Large intestine (tissue), 12 donors: Measurements from ENCODE around the gene SPEM2. TPM values are rescaled to one million over a fixed set of nuclear protein-coding genes. Genes with fewer than 3 reads are reported as not detected.

Experiments used
- DNase-seq, 2 donors: peaks; one replicate each; pipeline versions ENCODE4 v3.0.0 to v3.0.0-alpha.2; 2013
- H3K27ac ChIP-seq: one replicate; pipeline ENCODE4 v1.5.1; 2013; ENCODE audit warnings: low read length
- H3K27me3 ChIP-seq: 2 replicates; pipeline ENCODE4 v1.6.1; 2013; ENCODE audit warnings: low read length; ENCODE audit not compliant: control insufficient read depth, insufficient read depth
- H3K36me3 ChIP-seq: 2 replicates; pipeline ENCODE4 v1.6.1; 2013; ENCODE audit warnings: low read length; ENCODE audit not compliant: control insufficient read depth, insufficient read depth
- H3K4me1 ChIP-seq: one replicate; pipeline ENCODE4 v1.6.1; 2013; ENCODE audit warnings: low read length; ENCODE audit not compliant: control insufficient read depth, insufficient read depth
- H3K4me3 ChIP-seq: one replicate; pipeline ENCODE4 v1.5.1; 2013; ENCODE audit warnings: low read length
- H3K9me3 ChIP-seq: one replicate; pipeline ENCODE4 v1.6.1; 2013; ENCODE audit warnings: mild to moderate bottlenecking, low read depth, low read length, moderate library complexity; ENCODE audit not compliant: control insufficient read depth
- WGBS: methylation state at CpG from one replicate; pipeline ENCODE4 v1.1.5; 2013; ENCODE audit warnings: low lambda C conversion rate; ENCODE audit not compliant: insufficient coverage; 5-methylcytosine and 5-hydroxymethylcytosine counted together
- long read RNA-seq, 11 donors: transcript quantifications; one replicate each; lab custom pipeline, GENCODE V29; 2026
- polyA plus RNA-seq: library from polyadenylated mRNA; unstranded; fragments of 120-200 nt; gene quantifications from one replicate; pipeline ENCODE4 v1.2.1, GENCODE V29; 2013

Gene SPEM2
- not detected for polyA plus RNA-seq
- long read RNA-seq, donor 1, result 0 reads
- long read RNA-seq, donor 2, result 0 reads
- long read RNA-seq, donor 3, result 0 reads
- long read RNA-seq, donor 4, result 0 reads
- long read RNA-seq, donor 5, result 0 reads
- long read RNA-seq, donor 6, result 0 reads
- long read RNA-seq, donor 7, result 0 reads
- long read RNA-seq, donor 8, result 0 reads
- long read RNA-seq, donor 9, result 0 reads
- long read RNA-seq, donor 10, result 0 reads
- long read RNA-seq, donor 11, result 0 reads

GRCh38 chr17:7425316-7425715, at the start of gene SPEM2:
TSS of gene SPEM2 (plus strand) at chr17:7425616. CDS start at chr17:7425689, 73 bp downstream.
- Histone ChIP-seq H3K27ac (no peak within 1 kb of the TSS), H3K36me3 (no peaks in the 10 kb centered on the region), H3K27me3 (no peaks in the 10 kb centered on the region), H3K4me1 (no peaks in the 10 kb centered on the region), H3K9me3 (peaks cover 2% of the 10 kb centered on the region), H3K4me3 (no peak within 1 kb of the TSS)
- DNase-seq, result no peak
- WGBS, result no CpG with 5 or more reads among the region's 7 CpGs

DNA sequence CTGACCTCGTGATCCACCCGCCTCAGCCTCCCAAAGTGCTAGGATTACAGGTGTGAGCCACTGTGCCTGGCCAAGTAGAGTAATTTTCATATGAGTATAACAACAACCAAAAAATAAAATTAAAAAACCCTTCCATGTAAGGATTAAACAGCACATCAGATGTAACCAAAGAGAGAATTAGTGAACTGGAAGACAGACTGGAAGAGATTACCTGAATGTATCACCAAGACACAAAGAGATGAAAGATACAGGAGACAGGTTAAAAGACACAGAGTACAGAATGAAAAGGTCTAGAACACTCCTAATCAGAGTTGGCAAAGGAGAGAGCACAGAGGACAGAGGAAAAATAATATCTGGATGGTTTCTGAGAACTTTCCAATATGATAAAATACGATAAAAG, 46.3 kb upstream of the SPEM2 start:
- H3K4me1 ChIP-seq, result peaks cover 11% of the 10 kb centered on the region
- H3K4me3 ChIP-seq, result no peak overlapping the region
- peaks cover 3% of the 10 kb centered on the region for H3K9me3 ChIP-seq
- peaks cover 4% of the 10 kb centered on the region for H3K36me3 ChIP-seq
- H3K27me3 ChIP-seq, result peaks cover 39% of the 10 kb centered on the region
- no peak overlapping the region for H3K27ac ChIP-seq
- WGBS, result 100% methylated on average over 1 of the region's 3 CpGs
- no peak for DNase-seq

DNA sequence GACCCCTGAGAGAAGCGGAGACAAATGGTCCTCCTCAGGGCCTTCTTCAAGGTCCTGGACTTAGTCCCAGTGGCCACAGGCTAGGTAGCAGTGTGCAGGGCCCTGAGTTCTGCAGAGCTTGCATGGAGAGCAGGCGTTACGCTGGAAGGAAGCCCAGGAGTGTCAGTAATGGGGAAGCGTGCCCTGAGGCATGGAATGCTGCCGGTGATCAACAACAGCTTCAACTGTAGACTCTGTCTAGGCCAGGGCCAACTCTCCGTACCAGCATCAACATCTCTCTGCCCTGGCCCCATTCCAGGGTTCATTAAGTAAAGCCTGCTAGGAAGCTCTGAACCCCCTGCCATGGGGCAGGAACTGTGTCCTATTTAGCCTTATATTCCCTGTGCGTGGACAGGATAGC, 45.1 kb upstream of the SPEM2 start:
- peak in 1 of 2 donors; percentile 26 for DNase-seq
- no CpG with 5 or more reads among the region's 7 CpGs for WGBS

DNA sequence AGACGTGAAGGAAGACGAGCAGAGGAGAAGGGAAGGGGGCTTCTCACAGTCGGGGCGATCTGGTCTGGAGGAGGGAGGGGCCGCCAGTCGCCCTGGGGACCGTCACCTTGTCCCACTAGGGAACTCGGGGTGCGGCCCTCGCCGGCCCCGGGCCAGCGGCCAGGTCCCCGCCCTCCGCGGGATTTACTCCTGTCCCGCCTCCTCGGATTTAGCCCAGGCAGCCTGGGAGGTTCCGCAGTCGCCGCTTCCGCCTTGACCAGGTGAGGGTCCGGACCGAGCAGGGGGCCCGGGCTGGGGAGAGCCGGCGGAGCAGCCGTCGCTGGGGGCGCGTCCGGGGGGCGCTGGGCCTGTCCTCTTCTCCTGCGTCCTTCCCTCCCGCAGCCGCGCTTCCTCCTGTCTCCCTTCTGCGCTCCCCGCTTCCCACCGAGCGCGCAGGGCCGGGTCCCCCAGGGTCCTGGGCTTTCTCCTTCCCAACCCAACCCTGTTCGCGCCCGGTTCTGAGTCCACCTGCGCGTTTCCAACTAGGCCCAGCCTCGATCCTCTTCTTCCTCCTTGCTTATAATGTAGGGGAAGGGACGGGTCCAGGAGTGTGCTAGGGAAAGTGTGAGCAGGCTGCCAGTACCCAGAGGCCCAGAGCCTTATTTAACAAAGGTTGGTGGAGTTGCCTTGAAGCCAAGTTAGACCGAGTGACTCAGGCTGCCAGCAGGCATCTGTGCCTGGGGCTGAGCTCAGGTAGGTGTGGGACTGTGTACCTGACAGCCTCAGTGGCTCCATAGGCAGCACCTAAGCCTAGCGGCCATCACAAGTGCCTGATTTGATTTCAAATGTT, 44.3 kb upstream of the SPEM2 start, which contains the start of gene TNK1:
TSS of gene TNK1 (plus strand) at position 235 of the 829 bp plus-strand sequence. CDS start 1,838 bp downstream, outside the sequence.
- peak in 1 of 2 donors; percentile 70 for DNase-seq
- peaks cover 3% of the 10 kb centered on the region for H3K9me3 ChIP-seq
- peaks cover 9% of the 10 kb centered on the region for H3K36me3 ChIP-seq
- no CpG with 5 or more reads among the region's 52 CpGs for WGBS
- peaks cover 11% of the 10 kb centered on the region for H3K4me1 ChIP-seq
- H3K27ac ChIP-seq, result peak within 1 kb of the TSS; percentile 15
- peaks cover 45% of the 10 kb centered on the region for H3K27me3 ChIP-seq
- H3K4me3 ChIP-seq, result peak within 1 kb of the TSS; percentile 63

More for the DNA sequence above, 45.1 kb upstream of the SPEM2 start:
- H3K9me3 ChIP-seq, result peaks cover 3% of the 10 kb centered on the region
- H3K27me3 ChIP-seq, result peaks cover 45% of the 10 kb centered on the region
- peaks cover 6% of the 10 kb centered on the region for H3K36me3 ChIP-seq
- H3K27ac ChIP-seq, result no peak overlapping the region
- peak overlapping the region; percentile 63 for H3K4me3 ChIP-seq
- H3K4me1 ChIP-seq, result peaks cover 11% of the 10 kb centered on the region

GRCh38 chr17:7382901-7383300, 42.5 kb upstream of the SPEM2 start:
- DNase-seq, result no peak
- Histone ChIP-seq H3K4me3 (no peak overlapping the region), H3K36me3 (peaks cover 20% of the 10 kb centered on the region), H3K9me3 (peaks cover 3% of the 10 kb centered on the region), H3K27ac (no peak overlapping the region), H3K27me3 (peaks cover 45% of the 10 kb centered on the region), H3K4me1 (peaks cover 11% of the 10 kb centered on the region)
- no CpG with 5 or more reads among the region's 10 CpGs for WGBS

DNA sequence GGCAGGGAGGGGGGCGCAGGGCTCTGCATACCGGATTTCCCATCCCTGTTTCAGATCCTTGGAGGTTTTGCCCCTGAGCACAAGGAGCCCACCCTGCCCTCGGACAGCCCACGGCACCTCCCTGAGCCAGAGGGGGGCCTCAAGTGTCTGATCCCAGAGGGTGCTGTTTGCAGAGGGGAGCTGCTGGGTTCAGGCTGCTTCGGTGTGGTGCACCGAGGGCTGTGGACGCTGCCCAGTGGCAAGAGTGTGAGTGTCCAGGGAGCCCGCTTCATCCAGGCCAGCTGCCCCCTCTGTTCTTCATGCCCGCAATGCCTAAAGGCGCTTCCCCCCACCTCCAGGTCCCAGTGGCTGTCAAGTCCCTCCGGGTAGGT, 42.1 kb upstream of the SPEM2 start:
- H3K27ac ChIP-seq, result no peak overlapping the region
- H3K4me3 ChIP-seq, result no peak overlapping the region
- DNase-seq, result no peak
- no CpG with 5 or more reads among the region's 11 CpGs for WGBS
- H3K9me3 ChIP-seq, result peaks cover 3% of the 10 kb centered on the region
- peaks cover 24% of the 10 kb centered on the region for H3K36me3 ChIP-seq
- H3K27me3 ChIP-seq, result peaks cover 45% of the 10 kb centered on the region
- peaks cover 11% of the 10 kb centered on the region for H3K4me1 ChIP-seq

DNA sequence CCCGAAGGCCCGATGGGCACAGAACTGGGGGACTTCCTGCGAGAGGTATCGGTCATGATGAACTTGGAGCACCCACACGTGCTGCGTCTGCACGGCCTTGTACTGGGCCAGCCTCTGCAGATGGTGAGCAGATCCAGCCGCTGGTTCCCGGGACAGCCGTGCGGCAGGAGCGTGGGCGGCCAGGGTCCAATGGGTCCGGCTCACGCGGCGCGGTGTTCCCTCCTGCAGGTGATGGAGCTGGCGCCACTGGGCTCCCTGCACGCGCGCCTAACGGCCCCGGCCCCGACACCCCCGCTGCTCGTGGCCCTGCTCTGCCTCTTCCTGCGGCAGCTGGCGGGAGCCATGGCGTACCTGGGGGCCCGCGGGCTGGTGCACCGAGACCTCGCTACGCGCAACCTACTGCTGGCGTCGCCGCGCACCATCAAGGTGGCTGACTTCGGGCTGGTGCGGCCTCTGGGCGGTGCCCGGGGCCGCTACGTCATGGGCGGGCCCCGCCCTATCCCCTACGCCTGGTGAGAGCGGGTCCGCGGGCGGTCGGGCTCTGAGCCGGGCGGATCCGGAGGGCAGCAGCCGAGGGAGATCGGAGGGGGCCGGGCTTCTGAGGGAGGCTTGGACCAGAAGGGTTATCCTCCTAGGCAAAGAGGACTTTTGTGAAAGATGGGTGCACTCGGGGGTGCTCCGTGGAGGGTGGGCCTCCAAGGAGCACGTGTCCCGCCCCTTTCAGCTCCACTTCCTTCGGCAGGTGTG, 41.5 kb upstream of the SPEM2 start:
- Histone ChIP-seq H3K27me3 (peaks cover 45% of the 10 kb centered on the region), H3K36me3 (peaks cover 30% of the 10 kb centered on the region), H3K27ac (no peak overlapping the region), H3K9me3 (peaks cover 3% of the 10 kb centered on the region), H3K4me1 (peaks cover 11% of the 10 kb centered on the region), H3K4me3 (peak overlapping the region; percentile 17)
- peak in 1 of 2 donors; percentile 74 for DNase-seq
- no CpG with 5 or more reads among the region's 65 CpGs for WGBS

DNA sequence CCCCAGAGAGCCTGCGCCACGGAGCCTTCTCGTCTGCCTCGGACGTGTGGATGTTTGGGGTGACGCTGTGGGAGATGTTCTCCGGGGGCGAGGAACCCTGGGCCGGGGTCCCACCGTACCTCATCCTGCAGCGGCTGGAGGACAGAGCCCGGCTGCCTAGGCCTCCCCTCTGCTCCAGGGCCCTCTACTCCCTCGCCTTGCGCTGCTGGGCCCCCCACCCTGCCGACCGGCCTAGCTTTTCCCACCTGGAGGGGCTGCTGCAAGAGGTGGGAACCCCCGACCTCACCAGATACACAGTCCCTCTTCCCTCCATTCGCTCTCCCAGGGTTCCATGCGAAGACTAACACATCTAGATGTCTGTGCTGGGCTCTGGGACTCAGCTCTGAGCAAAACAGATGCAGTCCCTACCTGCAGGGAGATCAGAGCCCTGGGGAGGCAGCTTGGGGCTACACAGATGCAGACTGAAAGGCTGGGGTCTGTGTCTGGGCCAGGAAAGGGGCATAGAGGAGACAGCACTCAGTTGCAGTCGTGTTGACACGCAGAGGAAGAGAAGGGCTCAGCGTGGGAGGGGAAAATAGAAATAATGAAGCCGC, 40.8 kb upstream of the SPEM2 start:
- H3K4me1 ChIP-seq, result peaks cover 11% of the 10 kb centered on the region
- peak overlapping the region; percentile 17 for H3K4me3 ChIP-seq
- 80% methylated on average over 2 of the region's 23 CpGs for WGBS

GRCh38 chr17:7388856-7389255, 36.6 kb upstream of the SPEM2 start:
- no CpG with 5 or more reads among the region's 10 CpGs for WGBS
- no peak for DNase-seq

More for the DNA sequence above, 40.8 kb upstream of the SPEM2 start:
- Histone ChIP-seq H3K36me3 (peaks cover 37% of the 10 kb centered on the region), H3K9me3 (peaks cover 3% of the 10 kb centered on the region), H3K27me3 (peaks cover 45% of the 10 kb centered on the region), H3K27ac (no peak overlapping the region)
- no peak for DNase-seq

More at GRCh38 chr17:7388856-7389255, 36.6 kb upstream of the SPEM2 start:
- Histone ChIP-seq H3K9me3 (no peaks in the 10 kb centered on the region), H3K4me1 (peaks cover 8% of the 10 kb centered on the region), H3K4me3 (no peak overlapping the region), H3K27me3 (peaks cover 16% of the 10 kb centered on the region), H3K27ac (no peak overlapping the region), H3K36me3 (peaks cover 50% of the 10 kb centered on the region)
